Type B pancreatic cell (in vitro differentiated cells): ENCODE data around the gene RAB8A. TPM values are rescaled to one million over a fixed set of nuclear protein-coding genes. Genes with fewer than 3 reads are reported as not detected.
A peak's percentile ranks its signal among the peaks of the same experiment; 100 is the strongest.

Experiments
- DNase-seq: peaks from one replicate; pipeline ENCODE4 v3.0.0; 2021; ENCODE audit warnings: mixed read lengths; ENCODE audit not compliant: unreplicated experiment; ENCODE audit errors: extremely low spot score
- H3K27ac Mint-ChIP-seq: 2 replicates; pipeline ENCODE4 v1.8.0; 2021; ENCODE audit warnings: mild to moderate bottlenecking, mixed read lengths
- H3K27me3 Mint-ChIP-seq: 2 replicates; pipeline ENCODE4 v1.8.0; 2021; ENCODE audit warnings: mixed read lengths
- H3K36me3 Mint-ChIP-seq: 2 replicates; pipeline ENCODE4 v1.8.0; 2021; ENCODE audit warnings: mixed read lengths
- H3K4me1 Mint-ChIP-seq: one replicate; pipeline ENCODE4 v1.8.0; 2021; ENCODE audit warnings: mixed read lengths; ENCODE audit not compliant: unreplicated experiment
- H3K4me3 Mint-ChIP-seq: 2 replicates; pipeline ENCODE4 v1.8.0; 2021; ENCODE audit warnings: mild to moderate bottlenecking, mixed read lengths
- H3K9me3 Mint-ChIP-seq: 2 replicates; pipeline ENCODE4 v1.8.0; 2021; ENCODE audit warnings: mixed read lengths
- CTCF ChIP-seq: fragments of 200-600 bp; sonication (generic); conservative IDR thresholded peaks from 2 replicates; pipeline ENCODE4 v1.5.0; 2021; ENCODE audit warnings: antibody characterized with exemption, mild to moderate bottlenecking
- total RNA-seq: library from RNA; stranded (reverse); gene quantifications from 2 replicates; pipeline ENCODE4 v1.2.1, GENCODE V29; 2021; ENCODE audit warnings: low replicate concordance

Gene RAB8A
- total RNA-seq, 1 donor from 2014 or later, result 86.9 TPM

GRCh38 chr19:16073481-16073880 is 38.2 kb upstream of the RAB8A start:
- Mint-ChIP-seq H3K9me3 (no peaks in the 10 kb centered on the region), H3K4me3 (peak overlapping the region; percentile 67), H3K27me3 (no peaks in the 10 kb centered on the region), H3K36me3 (peaks cover 6% of the 10 kb centered on the region), H3K27ac (peak overlapping the region; percentile 96), H3K4me1 (peaks cover 31% of the 10 kb centered on the region)
- DNase-seq, result no peak
- TF ChIP-seq CTCF, result no peak

GRCh38 chr19:16073988-16074387 is 37.7 kb upstream of the RAB8A start:
- Mint-ChIP-seq H3K36me3 (peaks cover 9% of the 10 kb centered on the region), H3K27me3 (no peaks in the 10 kb centered on the region), H3K9me3 (no peaks in the 10 kb centered on the region), H3K27ac (peak overlapping the region; percentile 96), H3K4me1 (peaks cover 36% of the 10 kb centered on the region), H3K4me3 (peak overlapping the region; percentile 67)
- no peak for TF ChIP-seq CTCF
- DNase-seq, result no peak

GRCh38 chr19:16074488-16075365 is 37.0 kb upstream of the RAB8A start:
- no peak for DNase-seq
- Mint-ChIP-seq H3K27ac (peak overlapping the region; percentile 96), H3K36me3 (peaks cover 14% of the 10 kb centered on the region), H3K9me3 (no peaks in the 10 kb centered on the region), H3K27me3 (no peaks in the 10 kb centered on the region), H3K4me1 (peaks cover 42% of the 10 kb centered on the region), H3K4me3 (peak overlapping the region; percentile 88)
- TF ChIP-seq CTCF, result no peak

GRCh38 chr19:16075430-16076153 is 36.1 kb upstream of the RAB8A start:
- H3K4me3 Mint-ChIP-seq, result peak overlapping the region; percentile 88
- no peaks in the 10 kb centered on the region for H3K27me3 Mint-ChIP-seq
- H3K27ac Mint-ChIP-seq, result peak overlapping the region; percentile 96
- DNase-seq, result no peak
- TF ChIP-seq CTCF, result no peak
- H3K9me3 Mint-ChIP-seq, result no peaks in the 10 kb centered on the region
- H3K4me1 Mint-ChIP-seq, result peaks cover 42% of the 10 kb centered on the region
- peaks cover 14% of the 10 kb centered on the region for H3K36me3 Mint-ChIP-seq

- Mint-ChIP-seq H3K36me3 (peaks cover 17% of the 10 kb centered on the region), H3K27me3 (no peaks in the 10 kb centered on the region), H3K27ac (peak within 1 kb of the TSS; percentile 98), H3K4me3 (peak within 1 kb of the TSS; percentile 93), H3K4me1 (peaks cover 46% of the 10 kb centered on the region), H3K9me3 (no peaks in the 10 kb centered on the region)
- peak; percentile 90 for DNase-seq
- TF ChIP-seq CTCF, result no peak
These were observed 35.3 kb upstream of the RAB8A start, which contains the start of gene TPM4 for GRCh38 chr19:16076154-16076957. Gene TPM4, plus strand, starts transcription at chr19:16076495. Its CDS starts 71 bp downstream, at chr19:16076566.
